PC-9 (cell line): ENCODE results near the gene NFX1.

Experiments used
- EZH2 ChIP-seq: fragments of 200-600 bp; sonication (generic); IDR thresholded peaks from 2 replicates; pipeline ENCODE4 v1.8.0; 2017; ENCODE audit warnings: antibody characterized with exemption, low read depth
- TF ChIP-seq, protein P1 (sequence below): fragments of 200-600 bp; sonication (generic); conservative IDR thresholded peaks from 2 replicates; pipeline ENCODE4 v1.6.1; 2017; ENCODE audit warnings: mixed run types, antibody characterized with exemption, mild to moderate bottlenecking, moderate library complexity

DNA sequence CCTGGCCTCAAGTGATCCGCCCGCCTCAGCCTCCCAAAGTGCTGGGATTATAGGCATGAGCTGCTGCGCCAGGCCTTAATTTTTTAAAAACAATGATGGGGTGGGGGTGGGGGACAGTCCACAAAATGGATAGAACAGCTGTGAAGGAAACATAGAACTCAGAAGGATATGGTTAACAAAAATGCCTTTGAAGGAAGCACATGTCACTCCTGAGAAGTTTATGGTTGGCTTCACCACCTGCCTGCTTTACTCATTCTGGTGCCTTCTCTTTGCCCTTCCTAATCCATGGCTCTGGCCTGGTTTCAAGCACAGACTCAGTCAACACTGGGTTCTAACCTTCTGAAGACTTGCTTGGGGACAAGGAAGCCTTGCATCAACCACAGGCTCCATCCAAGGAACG lies 36.1 kb upstream of the NFX1 start:
- TF ChIP-seq EZH2, result no peak
- TF ChIP-seq, protein P1, sequence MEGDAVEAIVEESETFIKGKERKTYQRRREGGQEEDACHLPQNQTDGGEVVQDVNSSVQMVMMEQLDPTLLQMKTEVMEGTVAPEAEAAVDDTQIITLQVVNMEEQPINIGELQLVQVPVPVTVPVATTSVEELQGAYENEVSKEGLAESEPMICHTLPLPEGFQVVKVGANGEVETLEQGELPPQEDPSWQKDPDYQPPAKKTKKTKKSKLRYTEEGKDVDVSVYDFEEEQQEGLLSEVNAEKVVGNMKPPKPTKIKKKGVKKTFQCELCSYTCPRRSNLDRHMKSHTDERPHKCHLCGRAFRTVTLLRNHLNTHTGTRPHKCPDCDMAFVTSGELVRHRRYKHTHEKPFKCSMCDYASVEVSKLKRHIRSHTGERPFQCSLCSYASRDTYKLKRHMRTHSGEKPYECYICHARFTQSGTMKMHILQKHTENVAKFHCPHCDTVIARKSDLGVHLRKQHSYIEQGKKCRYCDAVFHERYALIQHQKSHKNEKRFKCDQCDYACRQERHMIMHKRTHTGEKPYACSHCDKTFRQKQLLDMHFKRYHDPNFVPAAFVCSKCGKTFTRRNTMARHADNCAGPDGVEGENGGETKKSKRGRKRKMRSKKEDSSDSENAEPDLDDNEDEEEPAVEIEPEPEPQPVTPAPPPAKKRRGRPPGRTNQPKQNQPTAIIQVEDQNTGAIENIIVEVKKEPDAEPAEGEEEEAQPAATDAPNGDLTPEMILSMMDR, result no peak
